Measurements from ENCODE around the gene LIPI.

DNA sequence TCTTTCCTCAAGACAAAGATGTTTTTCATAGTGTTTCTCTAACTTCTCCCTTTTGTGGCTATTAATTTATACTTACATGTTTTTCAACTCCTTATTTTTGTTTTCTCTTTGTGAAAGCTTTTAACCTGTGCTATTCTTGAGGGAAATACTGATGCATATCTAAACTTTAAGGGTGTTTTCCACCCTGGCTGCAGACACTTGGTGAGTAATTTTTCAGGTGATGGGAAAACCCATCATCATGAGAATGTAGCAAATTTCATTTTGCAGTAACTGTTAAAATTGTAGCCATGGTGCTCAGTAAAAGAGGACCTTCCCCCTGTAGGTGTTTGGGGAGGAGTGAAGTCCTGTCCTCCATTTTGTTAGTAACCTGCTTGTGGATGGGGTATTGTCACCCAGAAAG is 124.2 kb downstream of the LIPI start:
- TF ChIP-seq ZNF311 (tag by site-specific recombination; IDR thresholded peaks at IDR 0.05; ENCODE audit: borderline replicate concordance): no peak
- TF ChIP-seq ZEB2 (tag by site-specific recombination; IDR thresholded peaks at IDR 0.05): no peak
- TF ChIP-seq TSHZ1 (tag by site-specific recombination; IDR thresholded peaks at IDR 0.05; ENCODE audit: borderline replicate concordance): no peak
- no peak for TF ChIP-seq ZNF777 (tag by site-specific recombination; IDR thresholded peaks at IDR 0.05; ENCODE audit: borderline replicate concordance)
- TF ChIP-seq CTCF (tag by site-specific recombination; IDR thresholded peaks at IDR 0.05): no peak
